ENCODE results near the gene SNAP91.
"Not testable (repeated sequence)": the region's sequence is repeated elsewhere in the genome, so short reads cannot be mapped to it uniquely, and the experiment has no call there.

GRCh38 chr6:83752375-83752774 is 43.5 kb upstream of the SNAP91 start:
- not testable (repeated sequence) for TF ChIP-seq EZH2 (IDR thresholded peaks at IDR 0.05; ENCODE audit: borderline replicate concordance, insufficient read depth, low read length, poor library complexity, severe bottlenecking); CTCF (IDR thresholded peaks at IDR 0.05; ENCODE audit: poor library complexity, severe bottlenecking); POLR2AphosphoS5 (IDR thresholded peaks at IDR 0.05); RAD21 (conservative IDR thresholded peaks at IDR 0.05); SMC3 (conservative IDR thresholded peaks at IDR 0.05; ENCODE audit: poor library complexity); TAF1 (IDR thresholded peaks at IDR 0.05; ENCODE audit: low read depth); REST (IDR thresholded peaks at IDR 0.05; ENCODE audit: borderline replicate concordance); EP300 (conservative IDR thresholded peaks at IDR 0.05; ENCODE audit: poor library complexity, severe bottlenecking); MXI1 (conservative IDR thresholded peaks at IDR 0.05; ENCODE audit: poor library complexity, severe bottlenecking)
